ENCODE data around the gene TMEM250. TPM values are rescaled to one million over a fixed set of nuclear protein-coding genes. Genes with fewer than 3 reads are reported as not detected.
"Not testable (repeated sequence)": the region's sequence is repeated elsewhere in the genome, so short reads cannot be mapped to it uniquely, and the experiment has no call there.

The TMEM250 gene
- polyA plus RNA-seq, 3 donors: 16.2 to 22.9 (median 19.7) TPM

DNA sequence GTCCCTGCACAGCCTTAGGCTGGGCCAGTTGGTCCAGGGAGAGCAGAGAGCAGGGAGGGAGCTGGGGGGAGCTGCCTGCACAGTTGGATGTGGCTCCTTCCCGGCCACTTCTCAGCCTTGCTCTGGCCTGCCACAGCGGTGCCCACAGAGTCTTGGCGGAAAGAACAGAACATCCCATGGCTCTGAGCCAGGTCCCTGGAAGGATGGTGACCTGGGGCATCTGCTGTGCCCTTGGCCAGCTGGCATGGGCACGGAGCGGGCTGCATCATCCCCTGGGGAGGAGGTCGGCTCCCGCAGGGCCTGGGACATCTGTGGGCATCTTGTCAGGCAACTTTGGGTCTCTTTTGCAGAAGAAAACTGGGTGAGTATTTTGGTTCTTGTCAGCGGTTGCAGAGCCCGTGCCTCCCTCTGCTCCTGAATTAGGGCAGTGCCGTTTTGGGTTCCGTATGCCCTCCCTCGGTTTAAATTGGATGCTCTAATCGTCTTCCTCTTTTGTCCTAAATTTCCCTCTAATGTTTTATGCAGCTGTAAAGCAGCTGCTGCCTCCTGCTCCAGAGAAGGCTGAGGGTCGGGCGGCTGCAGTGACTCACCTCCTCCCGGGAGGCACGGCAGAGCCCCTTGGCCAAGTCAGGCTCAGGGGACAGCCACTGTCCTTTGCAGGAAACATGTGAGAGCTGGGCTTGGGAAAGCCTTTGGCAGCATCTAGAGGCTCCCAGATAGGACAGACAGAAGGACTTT lies 13.1 kb downstream of the TMEM250 start:
- DNase-seq (ENCODE audit: extremely low read depth in 1 of 11, low read depth in 9 of 11, low spot score in 4 of 11): no peak

GRCh38 chr9:136104916-136105315 lies 13.8 kb downstream of the TMEM250 start:
- DNase-seq (ENCODE audit: extremely low read depth in 1 of 11, low read depth in 9 of 11, low spot score in 4 of 11): no peak

DNA sequence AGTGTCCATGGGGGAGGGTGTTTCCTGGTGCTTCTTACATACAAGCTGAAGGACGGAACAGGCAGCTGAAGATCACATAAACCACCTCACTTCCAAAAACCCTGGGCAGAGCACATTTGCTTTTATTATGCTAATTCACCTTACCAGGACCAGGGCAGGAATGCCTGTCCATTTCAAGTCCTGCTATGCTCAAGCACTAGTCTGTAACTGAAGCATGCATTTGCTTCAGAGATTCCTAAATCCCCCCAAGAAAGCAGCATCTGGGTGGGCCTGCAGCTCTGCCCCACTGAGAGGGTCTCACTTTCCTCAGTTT lies 14.2 kb downstream of the TMEM250 start:
- no peak for DNase-seq (ENCODE audit: extremely low read depth in 1 of 11, low read depth in 9 of 11, low spot score in 4 of 11)

- DNase-seq (ENCODE audit: extremely low read depth in 1 of 11, low read depth in 9 of 11, low spot score in 4 of 11): no peak
Observed at GRCh38 chr9:136103651-136104487, 14.8 kb downstream of the TMEM250 start.

- not testable (repeated sequence) for DNase-seq (ENCODE audit: extremely low read depth in 1 of 11, low read depth in 9 of 11, low spot score in 4 of 11)
Observed at GRCh38 chr9:136101615-136102074, 17.0 kb downstream of the TMEM250 start.

- DNase-seq (ENCODE audit: extremely low read depth in 1 of 11, low read depth in 9 of 11, low spot score in 4 of 11): no peak
Observed at GRCh38 chr9:136100700-136101614, 17.7 kb downstream of the TMEM250 start.

DNA sequence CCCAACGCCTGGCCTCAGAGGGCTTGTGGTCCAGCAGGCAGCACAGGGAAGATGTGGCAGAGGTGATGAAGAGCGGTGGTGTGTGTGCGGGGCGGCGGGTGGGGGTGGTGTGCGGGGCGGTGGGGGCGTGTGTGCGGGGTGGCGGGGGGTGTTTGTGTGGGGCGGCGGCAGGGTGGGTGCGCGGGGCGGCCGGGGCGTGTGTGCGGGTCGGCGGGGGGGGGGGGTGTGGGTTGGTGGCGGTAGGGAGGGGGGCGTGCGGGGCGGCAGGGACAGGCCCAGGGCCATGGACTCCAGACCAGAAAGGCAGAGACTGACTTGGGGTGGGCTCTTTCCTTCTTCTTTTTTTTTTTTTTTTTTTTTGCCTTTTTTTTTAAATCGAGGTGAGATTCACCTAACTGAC lies 19.1 kb downstream of the TMEM250 start:
- no peak for DNase-seq (ENCODE audit: extremely low read depth in 1 of 11, low read depth in 9 of 11, low spot score in 4 of 11)

DNA sequence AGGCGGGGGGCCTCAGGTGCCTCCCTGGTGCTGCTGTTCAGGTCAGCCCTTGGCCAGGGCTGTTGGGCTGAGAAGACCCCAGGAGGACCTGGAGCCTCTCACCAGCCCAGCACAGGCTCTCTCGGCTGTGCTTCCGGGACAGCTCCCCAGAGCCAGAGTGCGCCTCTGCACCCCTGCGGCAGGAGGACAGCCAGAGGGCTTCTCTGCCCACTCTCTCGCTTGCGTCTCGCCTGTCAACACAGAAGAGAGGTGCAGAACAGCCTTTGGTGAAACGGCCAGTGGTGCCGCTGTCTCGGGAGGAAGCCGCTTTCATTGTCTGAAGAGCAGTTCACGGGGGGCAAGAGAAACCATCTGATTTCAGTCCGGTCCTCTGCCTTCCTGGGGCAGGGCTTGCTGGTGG lies 19.8 kb downstream of the TMEM250 start:
- DNase-seq (ENCODE audit: extremely low read depth in 1 of 11, low read depth in 9 of 11, low spot score in 4 of 11): no peak

DNA sequence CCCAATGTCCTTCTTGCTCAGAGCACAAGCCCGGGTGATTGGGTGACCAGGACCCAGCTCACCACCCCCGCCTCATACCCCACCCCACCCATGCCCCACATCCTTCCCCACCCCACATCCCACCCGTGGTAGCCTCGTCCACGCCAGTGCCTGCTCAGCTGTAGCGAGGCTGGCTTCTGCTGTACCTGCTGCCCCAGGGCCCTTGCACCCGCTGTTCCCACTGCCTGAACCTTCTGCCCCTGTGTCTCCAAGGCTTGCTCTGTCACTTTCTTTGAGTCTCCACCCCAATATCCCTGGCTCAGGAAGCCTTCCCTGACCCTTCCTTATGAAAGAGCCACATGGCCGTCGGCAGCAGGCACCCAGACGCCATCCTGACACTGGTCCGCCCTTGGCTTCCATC lies 20.5 kb downstream of the TMEM250 start:
- no peak for DNase-seq (ENCODE audit: extremely low read depth in 1 of 11, low read depth in 9 of 11, low spot score in 4 of 11)

DNA sequence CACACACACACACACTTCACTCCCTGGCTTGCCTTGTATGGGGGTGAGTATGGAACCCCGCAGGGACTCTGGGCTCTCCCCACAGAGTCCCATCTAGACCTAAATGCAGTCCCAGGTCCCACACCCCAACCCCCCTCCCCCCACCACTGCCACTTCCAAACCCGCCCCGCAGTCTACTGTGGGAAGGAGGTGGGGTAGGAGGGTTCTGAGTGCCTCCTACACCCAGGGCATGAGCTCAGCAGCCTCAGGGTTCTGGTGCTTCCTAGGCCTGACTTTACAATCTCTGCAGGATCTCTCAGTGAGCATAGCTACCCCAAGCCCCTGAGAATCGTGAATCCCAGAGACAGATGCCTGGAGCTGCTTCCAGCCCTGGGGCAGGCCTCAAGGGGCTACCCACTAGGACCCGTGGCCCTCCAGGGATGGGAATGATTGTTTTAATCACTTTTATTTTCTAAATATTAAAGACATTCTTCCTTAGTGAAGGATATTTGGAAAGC lies 22.1 kb downstream of the TMEM250 start:
- no peak for DNase-seq (ENCODE audit: extremely low read depth in 1 of 11, low read depth in 9 of 11, low spot score in 4 of 11)

DNA sequence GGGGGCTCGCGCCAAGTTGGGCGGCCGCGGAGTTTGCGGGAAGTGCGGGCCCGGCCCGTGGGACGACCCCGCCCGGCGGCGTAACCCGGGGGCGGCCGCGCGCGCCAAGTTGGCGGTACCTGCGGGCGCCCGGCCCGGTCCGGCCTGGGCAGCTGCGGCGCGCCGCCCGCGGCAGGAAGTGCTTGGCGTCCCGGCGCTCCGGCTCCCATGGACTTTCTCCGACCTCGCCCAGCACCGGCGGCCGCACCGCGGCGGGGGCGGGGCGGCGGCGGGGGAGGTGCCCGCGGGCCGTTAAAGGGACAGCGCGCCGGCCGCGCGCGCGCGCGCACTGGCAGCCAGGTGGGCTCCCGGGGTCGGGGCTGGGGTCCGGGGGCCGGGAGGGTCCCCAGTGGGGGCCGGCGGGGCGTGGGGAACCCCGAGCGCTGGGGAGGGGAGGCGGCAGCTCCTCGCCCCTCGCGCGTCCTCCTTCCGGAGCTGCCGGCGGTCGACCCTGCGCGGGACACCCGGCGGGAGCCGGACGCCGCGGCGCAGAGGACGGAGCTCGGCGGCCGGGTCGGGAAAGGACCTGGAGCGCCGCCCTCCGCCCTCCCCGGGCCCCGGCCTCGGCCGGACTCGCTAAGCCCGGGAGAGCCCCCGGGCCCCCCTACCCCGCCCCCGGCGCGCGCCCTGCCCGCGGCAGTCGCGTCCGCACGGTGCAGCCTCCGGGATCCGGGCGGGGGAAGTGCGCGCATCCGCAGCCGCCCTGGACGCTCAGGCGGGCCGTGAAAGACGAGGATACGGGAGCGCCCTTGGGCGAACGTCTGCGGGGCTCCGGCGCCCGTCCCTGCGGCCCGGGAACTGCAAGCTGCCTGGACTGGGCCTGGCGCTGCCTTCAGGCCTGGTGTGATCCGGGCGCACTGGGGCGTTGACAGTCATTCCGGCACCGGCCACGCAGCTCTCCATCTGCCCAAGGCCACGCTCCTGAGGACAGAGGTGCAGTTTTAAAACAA lies 23.3 kb downstream of the TMEM250 start, which contains the start of gene NACC2:
TSS of gene NACC2 (minus strand) at position 220 of the 989 bp plus-strand sequence. CDS start 44,768 bp downstream, outside the sequence.
- DNase-seq (ENCODE audit: extremely low read depth in 1 of 11, low read depth in 9 of 11, low spot score in 4 of 11): no peak

DNA sequence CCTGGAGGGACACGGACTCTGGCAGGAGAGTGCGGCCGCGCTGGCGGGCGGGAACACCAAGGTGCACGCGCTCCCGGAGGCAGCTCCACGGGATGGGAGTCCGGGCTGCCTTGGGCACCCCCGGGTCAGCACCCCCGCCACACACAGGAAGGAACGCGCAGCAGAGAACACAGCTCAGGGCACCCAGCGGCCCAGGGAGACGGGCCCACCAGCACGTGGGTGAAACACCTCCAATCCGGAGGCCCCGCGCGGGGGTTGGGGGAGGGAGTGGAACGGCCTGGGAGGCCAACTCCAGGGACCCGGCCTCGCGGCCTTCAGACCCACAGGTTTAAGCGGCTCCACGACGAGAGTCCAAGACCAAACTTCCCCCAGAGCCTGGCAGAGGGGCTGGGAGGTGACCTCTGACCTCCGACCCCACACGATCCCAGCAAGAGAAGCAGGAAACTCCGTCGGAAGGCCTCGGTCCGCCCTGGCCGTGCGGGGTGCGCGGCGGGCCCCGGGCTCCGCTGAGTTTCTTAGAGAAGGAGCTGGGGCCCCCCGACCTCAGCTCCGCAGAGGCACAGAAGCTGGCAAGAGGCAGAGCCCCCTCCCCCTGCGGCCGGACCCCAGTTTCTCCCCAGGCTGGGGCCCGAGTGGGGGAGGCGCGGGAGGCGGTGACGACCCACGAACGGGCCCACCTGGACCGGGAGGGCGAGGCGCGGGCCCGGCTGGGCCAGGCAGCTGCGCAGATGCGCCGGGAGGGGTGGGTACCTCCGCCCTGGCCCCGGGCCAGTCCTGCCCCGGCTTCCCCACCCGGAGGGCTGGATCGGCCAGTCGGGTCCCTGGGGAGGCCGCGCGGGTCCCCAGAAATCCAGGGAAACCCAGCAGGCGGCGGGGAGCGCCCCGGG lies 24.4 kb downstream of the TMEM250 start:
- no peak for DNase-seq (ENCODE audit: extremely low read depth in 1 of 11, low read depth in 9 of 11, low spot score in 4 of 11)

GRCh38 chr9:136093346-136093986 lies 25.2 kb downstream of the TMEM250 start:
- no peak for DNase-seq (ENCODE audit: extremely low read depth in 1 of 11, low read depth in 9 of 11, low spot score in 4 of 11)

- DNase-seq (ENCODE audit: extremely low read depth in 1 of 11, low read depth in 9 of 11, low spot score in 4 of 11): no peak
Observed at GRCh38 chr9:136092741-136093140, 25.9 kb downstream of the TMEM250 start.

DNA sequence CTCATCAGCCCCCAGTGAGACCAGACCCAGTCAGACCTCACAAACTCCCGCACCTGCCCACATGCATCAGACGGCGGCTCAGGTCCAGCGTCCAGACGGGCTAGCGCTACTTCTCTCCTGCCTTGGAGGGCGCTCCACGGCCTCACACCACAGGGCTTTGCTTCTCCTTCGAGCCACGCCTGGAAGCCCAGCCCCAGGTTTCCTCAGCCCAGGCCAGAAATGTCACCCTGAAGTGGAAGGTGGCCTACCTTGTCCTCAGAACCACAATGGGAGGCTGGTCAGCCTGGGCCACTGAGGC lies 26.4 kb downstream of the TMEM250 start:
- no peak for DNase-seq (ENCODE audit: extremely low read depth in 1 of 11, low read depth in 9 of 11, low spot score in 4 of 11)

DNA sequence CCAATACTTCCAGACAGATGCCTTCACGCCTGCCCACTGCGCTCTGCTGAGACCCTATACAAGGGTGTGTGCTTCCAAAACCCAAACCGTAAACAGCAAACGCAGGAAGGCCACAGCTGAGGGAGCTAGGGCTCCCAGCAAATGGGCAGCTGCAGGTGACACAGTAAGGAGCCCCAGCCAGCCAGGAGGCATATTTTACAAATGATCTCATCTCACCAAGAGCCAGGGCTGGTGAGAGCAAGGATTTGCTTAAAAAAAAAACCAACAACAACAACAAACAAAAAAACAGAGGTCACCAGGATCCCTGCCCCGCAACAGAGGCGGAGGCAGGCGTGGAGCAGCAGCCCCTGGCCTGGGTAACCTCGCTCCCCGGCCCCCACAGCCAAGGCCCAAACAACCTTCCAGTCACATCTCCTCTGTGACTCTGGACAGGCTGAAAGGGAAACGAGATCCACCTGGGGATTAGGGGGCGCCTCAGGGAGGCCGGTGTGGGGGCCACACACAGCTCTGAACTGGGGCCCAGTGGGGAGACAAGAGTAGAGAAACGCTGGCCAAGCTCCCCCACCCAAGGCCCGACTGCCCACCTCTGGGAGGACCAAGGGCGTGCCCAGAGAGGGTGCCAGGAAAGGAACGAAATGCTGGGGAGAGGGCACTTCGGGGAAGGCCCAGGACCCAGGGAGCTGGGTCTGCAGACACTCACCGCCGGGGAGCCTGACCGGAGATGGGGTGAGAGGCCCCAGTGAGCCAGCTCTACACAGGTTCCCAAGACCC lies 26.9 kb downstream of the TMEM250 start:
- DNase-seq (ENCODE audit: extremely low read depth in 1 of 11, low read depth in 9 of 11, low spot score in 4 of 11): no peak

Data from renal cortex interstitium (tissue), 11 donors.